ENCODE data around the gene OR10A6.

OR10A6 gene, protein sequence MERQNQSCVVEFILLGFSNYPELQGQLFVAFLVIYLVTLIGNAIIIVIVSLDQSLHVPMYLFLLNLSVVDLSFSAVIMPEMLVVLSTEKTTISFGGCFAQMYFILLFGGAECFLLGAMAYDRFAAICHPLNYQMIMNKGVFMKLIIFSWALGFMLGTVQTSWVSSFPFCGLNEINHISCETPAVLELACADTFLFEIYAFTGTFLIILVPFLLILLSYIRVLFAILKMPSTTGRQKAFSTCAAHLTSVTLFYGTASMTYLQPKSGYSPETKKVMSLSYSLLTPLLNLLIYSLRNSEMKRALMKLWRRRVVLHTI

DNA sequence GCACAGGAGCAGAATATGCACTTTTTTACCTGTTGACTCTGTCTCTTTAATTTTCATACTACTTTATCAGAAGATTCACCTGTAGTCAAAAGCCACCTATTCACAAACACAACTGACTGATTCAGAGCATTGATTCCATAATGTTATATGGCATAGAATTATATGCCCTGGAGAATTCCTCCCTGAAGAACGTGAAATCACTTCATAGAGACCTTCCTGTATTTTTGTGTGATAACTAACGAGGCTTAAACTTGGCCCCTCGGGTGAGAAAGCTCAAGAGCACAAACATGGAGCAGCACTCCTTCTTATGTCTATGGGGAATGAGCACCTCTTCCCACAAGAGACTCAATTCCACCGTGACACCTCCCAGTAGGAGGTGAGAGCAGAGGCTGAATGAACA, at the start of gene OR10A6:
TSS of gene OR10A6 (minus strand) at position 101 of the 400 bp plus-strand sequence. CDS start 2,606 bp downstream, outside the sequence.
- no peak for ATAC-seq (replicated peaks)
- Mint-ChIP-seq H3K27me3 (peaks cover 32 to 42% of the 10 kb centered on the region in 2 donors), H3K9me3 (peaks cover 0 to 9% of the 10 kb centered on the region in 2 donors), H3K4me3 (no peak within 1 kb of the TSS), H3K4me1 (peaks cover 0 to 2% of the 10 kb centered on the region in 2 donors), H3K36me3 (no peaks in the 10 kb centered on the region), H3K27ac (no peak within 1 kb of the TSS)
- no peak for DNase-seq

DNA sequence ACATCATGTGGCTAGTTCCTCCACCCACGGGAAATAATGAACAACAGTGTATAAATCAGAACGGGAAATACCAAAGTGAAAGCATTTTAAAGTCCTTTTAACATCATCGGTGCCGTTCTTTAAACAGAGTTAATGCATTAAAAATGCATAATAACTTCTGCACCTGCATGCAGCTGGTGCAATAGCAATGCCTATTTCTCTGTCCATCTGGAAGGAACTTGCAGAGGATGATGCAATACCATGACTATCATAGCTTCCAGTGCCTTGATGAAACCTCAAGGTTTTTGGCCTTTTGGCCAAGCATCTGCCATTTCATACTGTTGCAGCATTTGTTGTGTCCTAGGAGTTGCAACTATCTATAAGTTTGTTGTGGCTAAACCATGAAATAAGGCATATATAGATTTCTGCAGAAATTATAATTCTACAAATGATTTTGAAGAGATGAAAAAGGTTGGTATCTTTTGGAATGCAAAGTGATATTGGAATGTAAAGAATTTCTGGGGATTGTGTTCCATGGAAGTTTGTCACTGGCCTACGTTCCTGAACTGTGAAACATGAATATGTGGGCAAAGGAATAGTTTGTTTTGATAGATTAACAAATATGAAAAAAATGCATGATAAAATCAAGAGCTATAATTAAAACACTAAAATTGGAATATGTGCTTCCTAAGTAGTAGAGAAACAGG, 46.3 kb upstream of the OR10A6 start:
- H3K36me3 Mint-ChIP-seq, result no peaks in the 10 kb centered on the region
- no peak for ATAC-seq (replicated peaks)
- no peaks in the 10 kb centered on the region for H3K9me3 Mint-ChIP-seq
- no peak overlapping the region for H3K4me3 Mint-ChIP-seq
- peaks cover 7 to 24% of the 10 kb centered on the region in 2 donors for H3K27me3 Mint-ChIP-seq
- H3K4me1 Mint-ChIP-seq, result no peaks in the 10 kb centered on the region
- no peak overlapping the region for H3K27ac Mint-ChIP-seq
- no peak for DNase-seq

DNA sequence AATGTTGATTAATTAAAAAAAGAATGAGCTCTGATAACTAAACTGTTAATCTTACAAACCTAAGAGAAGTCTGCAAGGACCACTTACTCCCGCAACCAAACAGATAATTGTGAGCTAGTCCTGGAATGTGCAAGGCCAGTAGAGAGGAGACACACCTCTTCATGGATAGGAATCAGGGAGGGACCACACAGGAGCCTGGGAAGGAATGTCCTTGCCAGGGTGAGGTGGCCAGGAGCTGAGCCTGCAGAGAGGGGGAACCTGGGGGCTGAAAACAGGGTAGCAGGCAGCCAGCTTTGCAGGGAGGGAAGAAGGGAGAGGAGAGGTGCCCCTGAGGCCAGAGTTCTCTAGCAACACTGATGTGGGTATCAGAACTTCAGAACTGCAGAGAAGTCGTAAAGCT, 43.6 kb upstream of the OR10A6 start:
- ATAC-seq (replicated peaks), result no peak
- Mint-ChIP-seq H3K4me1 (no peaks in the 10 kb centered on the region), H3K9me3 (no peaks in the 10 kb centered on the region), H3K27me3 (peaks cover 13 to 34% of the 10 kb centered on the region in 2 donors), H3K4me3 (no peak overlapping the region), H3K36me3 (no peaks in the 10 kb centered on the region), H3K27ac (no peak overlapping the region)
- no peak for DNase-seq

DNA sequence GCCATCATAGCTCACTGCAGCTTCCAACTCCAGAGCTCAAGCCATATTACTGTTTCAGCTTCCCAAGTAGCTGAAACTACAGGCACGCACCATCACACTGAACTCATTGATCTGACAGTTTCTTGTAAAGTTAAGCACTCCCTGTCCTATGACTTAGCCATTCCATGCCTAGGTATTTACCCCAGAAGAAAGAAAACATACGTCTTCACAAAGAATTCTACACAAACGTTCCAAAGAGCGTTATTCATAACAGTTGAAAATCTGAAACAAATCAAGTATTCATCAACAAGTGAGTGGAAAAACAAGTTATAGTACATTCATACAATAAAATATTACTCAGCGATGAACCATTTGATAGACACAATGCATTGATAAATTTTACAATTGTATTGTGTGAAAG, 41.9 kb upstream of the OR10A6 start:
- DNase-seq (no peak), ATAC-seq (replicated peaks) (no peak)
- Mint-ChIP-seq H3K36me3 (no peaks in the 10 kb centered on the region), H3K27me3 (peaks cover 22 to 46% of the 10 kb centered on the region in 2 donors), H3K27ac (no peak overlapping the region), H3K9me3 (no peaks in the 10 kb centered on the region), H3K4me3 (no peak overlapping the region), H3K4me1 (no peaks in the 10 kb centered on the region)

DNA sequence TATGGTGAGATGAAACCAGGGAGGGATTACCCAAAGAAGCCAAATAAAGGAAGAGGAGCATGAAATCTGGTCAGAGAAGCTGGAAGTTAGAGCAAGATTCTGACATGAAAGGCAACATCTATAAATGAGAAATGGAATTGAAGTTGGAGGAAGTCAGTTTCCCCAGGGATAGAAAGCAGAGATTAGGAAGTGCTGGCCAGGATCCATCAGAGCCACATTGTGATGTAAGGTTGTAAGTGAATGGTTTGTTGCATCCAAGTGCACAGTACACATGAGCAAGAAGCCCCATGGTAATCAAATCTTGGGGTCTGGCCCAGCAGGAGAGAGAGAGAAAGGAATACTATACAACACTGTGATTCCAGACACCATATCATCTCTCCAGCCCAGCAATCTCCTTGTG, 40.8 kb upstream of the OR10A6 start:
- no peak for ATAC-seq (replicated peaks)
- no peaks in the 10 kb centered on the region for H3K36me3 Mint-ChIP-seq
- DNase-seq, result no peak
- no peak overlapping the region for H3K4me3 Mint-ChIP-seq
- H3K4me1 Mint-ChIP-seq, result no peaks in the 10 kb centered on the region
- H3K27me3 Mint-ChIP-seq, result peaks cover 33 to 58% of the 10 kb centered on the region in 2 donors
- no peak overlapping the region for H3K27ac Mint-ChIP-seq
- H3K9me3 Mint-ChIP-seq, result no peaks in the 10 kb centered on the region

DNA sequence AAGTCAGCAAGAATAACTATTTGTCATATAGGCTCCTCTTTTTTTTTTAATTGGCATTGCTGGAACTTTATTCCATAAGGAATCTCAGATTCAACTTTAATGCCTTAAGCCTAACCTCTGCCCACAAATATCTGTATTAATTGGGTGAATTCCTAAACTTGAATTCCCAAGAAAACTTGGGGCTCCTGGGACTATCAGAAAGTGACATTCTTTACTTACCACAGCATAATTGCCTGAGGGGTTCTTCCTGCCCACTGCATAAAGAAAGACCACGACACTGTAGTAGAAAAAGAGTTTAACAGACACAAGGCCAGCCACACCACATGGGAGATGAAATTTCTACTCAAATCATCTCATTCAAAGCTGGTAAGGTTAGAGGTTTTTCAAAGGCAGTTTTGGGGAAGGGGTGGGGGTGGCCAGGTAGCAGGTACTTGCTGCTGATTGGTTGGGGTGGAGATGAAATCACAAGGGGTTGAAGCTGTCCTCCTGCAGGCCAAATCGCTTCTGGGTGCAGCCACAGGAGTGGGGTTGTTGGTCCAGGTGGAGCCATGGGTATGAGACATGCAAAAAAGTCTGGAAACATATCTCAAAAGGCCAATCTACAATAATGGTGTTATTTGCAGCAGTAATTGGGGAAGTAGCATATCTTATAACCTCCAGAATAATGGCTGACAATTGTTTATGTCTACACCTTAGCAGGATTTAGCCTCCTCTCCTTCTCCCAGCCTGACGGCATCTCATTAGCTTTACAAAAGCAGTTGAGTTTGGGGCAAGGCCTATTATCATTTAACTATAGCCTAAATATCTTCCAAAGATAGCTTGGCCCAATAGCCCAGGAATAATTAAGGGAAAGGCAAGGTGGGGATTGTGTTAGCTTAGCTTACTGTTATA, 38.9 kb upstream of the OR10A6 start:
- no peaks in the 10 kb centered on the region for H3K36me3 Mint-ChIP-seq
- no peak for ATAC-seq (replicated peaks)
- H3K27me3 Mint-ChIP-seq, result peaks cover 28 to 57% of the 10 kb centered on the region in 2 donors
- H3K27ac Mint-ChIP-seq, result no peak overlapping the region
- no peak overlapping the region for H3K4me3 Mint-ChIP-seq
- H3K9me3 Mint-ChIP-seq, result no peaks in the 10 kb centered on the region
- DNase-seq, result no peak
- H3K4me1 Mint-ChIP-seq, result no peaks in the 10 kb centered on the region

DNA sequence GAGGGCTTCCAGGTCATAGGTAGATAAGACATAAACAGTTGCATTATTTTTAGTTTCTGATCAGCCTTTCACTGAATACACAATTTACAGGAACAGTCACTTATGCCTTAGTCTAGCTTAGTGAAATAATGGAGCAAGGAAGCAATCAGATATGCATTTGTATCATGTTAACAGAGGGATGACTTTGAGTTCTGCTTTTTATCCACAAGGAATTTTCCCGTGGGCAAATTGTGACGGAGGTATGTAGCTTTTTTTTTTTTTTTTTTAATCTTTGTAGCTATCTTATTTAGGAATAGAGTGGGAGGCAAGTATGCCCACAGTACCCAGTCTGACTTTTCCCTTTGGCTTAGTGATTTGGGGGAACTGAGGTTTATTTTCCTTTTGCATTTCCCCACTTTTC, 37.6 kb upstream of the OR10A6 start:
- Mint-ChIP-seq H3K36me3 (no peaks in the 10 kb centered on the region), H3K27ac (no peak overlapping the region), H3K4me3 (no peak overlapping the region), H3K27me3 (peaks cover 28 to 52% of the 10 kb centered on the region in 2 donors), H3K9me3 (no peaks in the 10 kb centered on the region), H3K4me1 (no peaks in the 10 kb centered on the region)
- ATAC-seq (replicated peaks) (no peak), DNase-seq (no peak)

DNA sequence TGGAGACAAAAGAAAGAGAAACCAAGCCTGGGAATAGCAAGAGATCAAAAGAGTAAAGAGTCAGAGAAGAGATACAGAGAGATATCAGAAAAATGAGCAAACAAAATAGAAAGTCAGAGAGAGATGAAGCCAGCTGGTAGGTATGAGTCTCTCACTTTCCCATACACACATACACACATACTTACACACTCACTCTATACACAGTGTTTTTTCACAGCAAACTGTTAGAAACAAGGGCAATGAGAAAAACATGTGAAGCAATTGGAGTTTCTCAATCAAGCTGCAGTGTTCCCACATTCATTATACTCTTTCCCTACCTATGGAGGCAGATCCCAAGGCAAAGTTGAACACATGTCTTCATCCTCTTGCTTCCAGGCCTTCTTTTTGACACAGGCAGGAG, 36.8 kb upstream of the OR10A6 start:
- H3K27me3 Mint-ChIP-seq, result peaks cover 28 to 48% of the 10 kb centered on the region in 2 donors
- no peak overlapping the region for H3K27ac Mint-ChIP-seq
- no peak for DNase-seq
- no peaks in the 10 kb centered on the region for H3K4me1 Mint-ChIP-seq
- no peak for ATAC-seq (replicated peaks)
- no peak overlapping the region for H3K4me3 Mint-ChIP-seq
- no peaks in the 10 kb centered on the region for H3K36me3 Mint-ChIP-seq
- no peaks in the 10 kb centered on the region for H3K9me3 Mint-ChIP-seq

DNA sequence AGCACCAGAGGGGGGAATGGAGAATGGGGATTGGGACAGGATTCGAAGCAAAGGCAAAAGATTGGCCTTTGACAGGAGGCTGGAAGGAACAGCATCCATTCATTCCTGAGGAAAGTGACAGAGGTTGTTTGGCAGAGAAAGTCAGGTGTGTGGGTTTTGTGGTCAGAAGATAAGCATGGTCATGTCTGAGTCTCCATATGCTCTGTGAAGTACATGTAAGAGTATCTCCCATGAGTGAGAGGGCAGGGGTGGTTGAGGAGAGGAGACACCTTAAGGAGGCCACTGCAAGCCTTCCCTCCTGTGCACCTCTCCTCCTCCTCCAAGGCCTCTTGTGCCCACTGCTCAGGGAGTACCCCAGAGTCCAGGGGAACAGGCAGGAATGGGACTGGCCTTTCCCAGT, 36.0 kb upstream of the OR10A6 start:
- Mint-ChIP-seq H3K4me3 (no peak overlapping the region), H3K36me3 (no peaks in the 10 kb centered on the region), H3K27me3 (peaks cover 28 to 40% of the 10 kb centered on the region in 2 donors), H3K27ac (no peak overlapping the region), H3K4me1 (no peaks in the 10 kb centered on the region), H3K9me3 (no peaks in the 10 kb centered on the region)
- no peak for ATAC-seq (replicated peaks)
- no peak for DNase-seq

DNA sequence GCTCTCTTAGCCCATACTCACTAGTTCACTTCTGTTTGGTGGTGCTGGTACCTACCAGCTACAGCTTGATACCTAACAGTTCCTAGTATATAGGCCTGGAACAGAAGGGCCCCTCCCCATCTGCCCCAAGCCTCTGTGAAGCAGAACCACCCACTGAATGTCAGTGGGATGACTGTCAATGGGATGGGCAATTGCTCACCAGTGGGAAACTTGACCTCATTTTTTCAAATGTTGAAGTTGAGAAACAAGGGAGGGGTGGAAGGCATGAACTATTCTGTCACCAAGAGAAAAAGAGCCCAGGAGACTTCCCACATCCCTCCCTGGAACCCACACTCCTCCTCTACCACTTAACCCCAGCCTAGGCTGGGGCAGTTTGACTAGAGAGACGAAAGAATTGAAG, 34.3 kb upstream of the OR10A6 start, which contains the start of gene NLRP10:
TSS of gene NLRP10 (minus strand) at position 62 of the 400 bp plus-strand sequence. CDS start 1,952 bp downstream, outside the sequence.
- Mint-ChIP-seq H3K27me3 (peaks cover 28 to 46% of the 10 kb centered on the region in 2 donors), H3K27ac (no peak within 1 kb of the TSS), H3K36me3 (no peaks in the 10 kb centered on the region), H3K4me3 (no peak within 1 kb of the TSS), H3K9me3 (no peaks in the 10 kb centered on the region), H3K4me1 (no peaks in the 10 kb centered on the region)
- ATAC-seq (replicated peaks), result no peak
- DNase-seq, result no peak

DNA sequence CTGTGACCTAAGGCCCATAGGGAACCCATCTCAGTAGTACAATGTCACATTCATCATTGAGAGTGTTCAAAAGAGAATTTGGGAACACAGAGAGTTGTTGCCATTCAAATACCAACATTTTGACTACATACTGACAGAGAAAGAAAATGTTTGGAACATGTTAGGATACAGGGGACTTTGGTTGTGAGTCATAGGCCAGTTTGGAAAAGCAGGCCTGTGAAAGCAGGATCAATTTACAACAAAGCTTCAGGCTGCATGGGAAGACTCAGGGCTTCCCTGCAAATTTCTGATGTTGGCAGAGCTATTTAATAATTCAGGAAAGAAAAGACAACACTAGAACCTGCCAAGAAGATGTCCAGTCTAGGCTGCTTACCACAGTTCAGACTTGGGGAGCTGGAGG, 33.8 kb upstream of the OR10A6 start:
- Mint-ChIP-seq H3K27me3 (peaks cover 29 to 49% of the 10 kb centered on the region in 2 donors), H3K9me3 (no peaks in the 10 kb centered on the region), H3K36me3 (no peaks in the 10 kb centered on the region), H3K4me1 (no peaks in the 10 kb centered on the region), H3K27ac (no peak overlapping the region), H3K4me3 (no peak overlapping the region)
- ATAC-seq (replicated peaks), result no peak
- no peak for DNase-seq

DNA sequence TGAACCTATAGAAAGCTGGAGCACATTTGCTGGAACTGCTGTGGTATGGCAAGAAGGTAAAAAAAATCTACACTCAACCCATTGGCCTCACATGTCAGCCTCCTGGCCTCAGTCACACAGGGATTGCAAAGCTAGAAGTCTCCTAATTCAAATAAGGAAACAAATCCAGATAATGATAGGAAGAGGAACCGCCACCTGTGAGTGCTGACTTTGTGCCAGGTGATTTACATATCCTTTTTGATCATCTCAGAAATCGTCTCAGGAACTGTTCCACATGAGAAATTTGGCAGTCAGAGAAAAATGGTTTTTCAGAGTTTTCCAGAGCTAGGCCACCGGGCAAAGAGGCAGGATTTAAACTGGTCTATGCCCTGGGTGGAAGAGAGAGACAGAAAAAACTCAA, 33.2 kb upstream of the OR10A6 start:
- Mint-ChIP-seq H3K36me3 (no peaks in the 10 kb centered on the region), H3K4me3 (no peak overlapping the region), H3K9me3 (no peaks in the 10 kb centered on the region), H3K4me1 (no peaks in the 10 kb centered on the region), H3K27me3 (peaks cover 34 to 53% of the 10 kb centered on the region in 2 donors), H3K27ac (no peak overlapping the region)
- ATAC-seq (replicated peaks) (no peak), DNase-seq (no peak)

DNA sequence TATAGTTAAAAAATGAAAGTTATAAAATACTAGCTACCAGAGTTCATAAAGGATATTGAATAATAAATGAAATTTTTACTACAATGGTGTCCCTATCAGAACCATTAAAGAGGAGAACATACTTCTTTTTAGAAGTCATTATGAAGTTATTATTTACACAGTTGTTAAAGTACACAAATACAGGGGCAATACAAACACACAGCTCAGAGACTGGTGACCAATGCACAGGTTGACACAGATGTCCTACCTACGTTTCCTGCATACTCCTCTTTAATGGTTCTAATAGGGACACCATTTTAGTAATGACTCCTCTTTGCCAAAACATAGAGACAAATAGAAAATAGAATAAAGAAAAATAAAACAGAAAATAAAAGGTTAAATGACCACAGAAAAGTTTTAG, 24.1 kb upstream of the OR10A6 start:
- Mint-ChIP-seq H3K36me3 (no peaks in the 10 kb centered on the region), H3K4me3 (no peak overlapping the region), H3K27ac (no peak overlapping the region), H3K27me3 (peaks cover 11 to 26% of the 10 kb centered on the region in 2 donors), H3K9me3 (no peaks in the 10 kb centered on the region), H3K4me1 (no peaks in the 10 kb centered on the region)
- DNase-seq, result no peak
- ATAC-seq (replicated peaks), result no peak

DNA sequence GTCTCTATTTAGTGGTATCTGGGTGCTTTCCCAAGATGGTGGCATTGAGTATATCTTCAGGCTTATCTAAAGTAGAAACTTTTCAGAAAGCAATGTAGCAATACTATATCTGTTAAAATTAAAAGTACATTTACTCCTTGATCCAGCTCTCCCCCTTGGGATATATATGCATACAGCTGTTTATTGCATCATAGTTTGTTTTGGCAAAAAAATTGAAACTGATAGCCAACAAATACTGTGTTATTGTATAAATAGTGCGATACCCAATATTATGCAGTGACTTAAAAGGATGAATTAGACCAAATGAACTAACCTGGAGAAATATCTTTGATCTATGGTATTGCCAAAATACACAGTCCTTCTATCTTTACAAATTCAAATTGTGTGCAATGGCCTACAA, 18.9 kb upstream of the OR10A6 start:
- Mint-ChIP-seq H3K27ac (no peak overlapping the region), H3K36me3 (no peaks in the 10 kb centered on the region), H3K4me3 (no peak overlapping the region), H3K4me1 (no peaks in the 10 kb centered on the region), H3K27me3 (peaks cover 25 to 32% of the 10 kb centered on the region in 2 donors), H3K9me3 (peaks cover 0 to 3% of the 10 kb centered on the region in 2 donors)
- DNase-seq (no peak), ATAC-seq (replicated peaks) (no peak)
